PC-9 (cell line): ENCODE measurements around the gene SLC25A20. TPM values are rescaled to one million over a fixed set of nuclear protein-coding genes. Genes with fewer than 3 reads are reported as not detected.
A peak's percentile ranks its signal among the peaks of the same experiment; 100 is the strongest.

Experiments used
- BruUV-seq: library from RNA; stranded (reverse); fragments of 400-500 nt; replicated peaks from 2 replicates; lab custom pipeline; 2021; lab: Mats Ljungman, UMichigan
- CTCF ChIA-PET: fragments of 300-600 bp; sonication (Branson Sonifier 250); formaldehyde crosslinking; loops from one replicate; lab custom pipeline; 2022; ENCODE audit warnings: antibody characterized with exemption; lab: Charles Lee
- POLR2A ChIA-PET: fragments of 300-600 bp; sonication (Branson Sonifier 250); formaldehyde crosslinking; loops from one replicate; lab custom pipeline; 2022; ENCODE audit warnings: antibody characterized with exemption; ENCODE audit not compliant: unreplicated experiment; lab: Charles Lee
- DNase-seq, 2 experiments: peaks; one replicate each; pipeline versions ENCODE4 v3.0.0 to v3.0.0-alpha.2; 2015 to 2022; ENCODE audit warnings: mixed read lengths in 1 of 2
- H2AFZ ChIP-seq: fragments of 200-600 bp; sonication (generic); 2 replicates; pipeline ENCODE4 v1.8.1; 2017; ENCODE audit warnings: antibody characterized with exemption
- H3F3A ChIP-seq: fragments of 200-600 bp; sonication (generic); 2 replicates; pipeline ENCODE4 v1.8.1; 2017; ENCODE audit warnings: antibody characterized with exemption, mild to moderate bottlenecking, low read depth; ENCODE audit not compliant: insufficient read depth
- H3K27ac ChIP-seq: fragments of 200-600 bp; sonication (generic); 2 replicates; pipeline ENCODE4 v1.6.1; 2016; ENCODE audit warnings: mixed run types
- H3K27me3 ChIP-seq: fragments of 200-600 bp; sonication (generic); 2 replicates; pipeline ENCODE4 v1.6.1; 2016; ENCODE audit warnings: low read depth, mixed run types; ENCODE audit not compliant: insufficient read depth
- H3K36me3 ChIP-seq: fragments of 200-600 bp; sonication (generic); 2 replicates; pipeline ENCODE4 v1.6.1; 2016; ENCODE audit warnings: low read depth, mixed run types
- H3K4me1 ChIP-seq: fragments of 200-600 bp; sonication (generic); replicated peaks from 2 replicates; pipeline ENCODE4 v1.6.1; 2016; ENCODE audit warnings: mixed run types; ENCODE audit not compliant: insufficient read depth
- H3K4me2 ChIP-seq: fragments of 200-600 bp; sonication (generic); 2 replicates; pipeline ENCODE4 v1.6.1; 2017; ENCODE audit warnings: mixed run types
- H3K4me3 ChIP-seq: fragments of 200-600 bp; sonication (generic); 2 replicates; pipeline ENCODE4 v1.6.1; 2016; ENCODE audit warnings: mixed run types
- H3K79me2 ChIP-seq: fragments of 200-600 bp; sonication (generic); 2 replicates; pipeline ENCODE4 v1.6.1; 2017; ENCODE audit warnings: low read depth, mixed run types
- H3K9me2 ChIP-seq: fragments of 200-600 bp; sonication (generic); 2 replicates; pipeline ENCODE4 v1.8.1; 2017; ENCODE audit warnings: mild to moderate bottlenecking; ENCODE audit not compliant: insufficient read depth
- H3K9me3 ChIP-seq: fragments of 200-600 bp; sonication (generic); 2 replicates; pipeline ENCODE4 v1.8.1; 2016; ENCODE audit warnings: low read depth; ENCODE audit not compliant: insufficient read depth
- H4K20me1 ChIP-seq: fragments of 200-600 bp; sonication (generic); 2 replicates; pipeline ENCODE4 v1.8.1; 2017; ENCODE audit not compliant: insufficient read depth
- CTCF ChIP-seq: fragments of 200-600 bp; sonication (generic); conservative IDR thresholded peaks from 2 replicates; pipeline ENCODE4 v1.6.1; 2017; ENCODE audit warnings: mixed run types, antibody characterized with exemption, mild to moderate bottlenecking, moderate library complexity
- EZH2 ChIP-seq: fragments of 200-600 bp; sonication (generic); IDR thresholded peaks from 2 replicates; pipeline ENCODE4 v1.8.0; 2017; ENCODE audit warnings: antibody characterized with exemption, low read depth
- intact Hi-C: fragments of 100-400 bp; cut with micrococcal nuclease; formaldehyde crosslinking; loops from one replicate; pipeline ENCODE4 v1.10.0; 2022; ENCODE audit not compliant: unreplicated experiment
- total RNA-seq: library from RNA; stranded (reverse); gene quantifications from 2 replicates; pipeline ENCODE4 v1.2.3, GENCODE V29; 2021

Gene SLC25A20
- total RNA-seq, 1 experiment from 2014 or later = 4.9 TPM

GRCh38 chr3:48935530-48935929 is 36.8 kb upstream of the SLC25A20 start:
- H3K4me2 ChIP-seq = no peak overlapping the region
- no peak for TF ChIP-seq CTCF
- no peak for TF ChIP-seq EZH2
- BruUV-seq = no TSS peak
- no peaks in the 10 kb centered on the region for H3K9me3 ChIP-seq
- ChIA-PET CTCF (interaction anchor here (0.7 kb wide), 1 partner anchor 38 kb away, joined by 4 read pairs; no protein-coding TSS in a partner anchor), POLR2A (no interaction called here)
- peaks cover 11% of the 10 kb centered on the region; the same call in 1 of the 2 replicates for H3K36me3 ChIP-seq
- intact Hi-C loops = no loop called here
- H4K20me1 ChIP-seq = peaks cover 28% of the 10 kb centered on the region
- no peaks in the 10 kb centered on the region for H3K27me3 ChIP-seq
- H2AFZ ChIP-seq = no peak overlapping the region
- H3K9me2 ChIP-seq = no peaks in the 10 kb centered on the region
- H3K79me2 ChIP-seq = peaks cover 62% of the 10 kb centered on the region
- no peaks in the 10 kb centered on the region for H3K4me1 ChIP-seq
- H3K27ac ChIP-seq = no peak overlapping the region
- no peak overlapping the region for H3K4me3 ChIP-seq
- no peak for DNase-seq
- H3F3A ChIP-seq = peaks cover 3% of the 10 kb centered on the region; the same call in 1 of the 2 replicates

- Histone ChIP-seq H3K27me3 (no peaks in the 10 kb centered on the region), H3K9me3 (no peaks in the 10 kb centered on the region), H3K36me3 (peaks cover 17% of the 10 kb centered on the region; the same call in 1 of the 2 replicates), H3K4me1 (no peaks in the 10 kb centered on the region), H3K4me3 (no peak overlapping the region), H4K20me1 (peaks cover 34% of the 10 kb centered on the region), H3K27ac (no peak overlapping the region), H2AFZ (no peak overlapping the region), H3F3A (peaks cover 3% of the 10 kb centered on the region; the same call in 1 of the 2 replicates), H3K9me2 (no peaks in the 10 kb centered on the region), H3K79me2 (peaks cover 72% of the 10 kb centered on the region), H3K4me2 (no peak overlapping the region)
- no peak for DNase-seq
- TF ChIP-seq EZH2 = no peak
- intact Hi-C loops = no loop called here
- CTCF ChIA-PET = no interaction called here
- no TSS peak for BruUV-seq
- POLR2A ChIA-PET = interaction anchor here (0.7 kb wide), 1 partner anchor 406 kb away, joined by 5 read pairs; no protein-coding TSS in a partner anchor
These were observed 35.8 kb upstream of the SLC25A20 start for GRCh38 chr3:48934333-48934991.

GRCh38 chr3:48931944-48932580 is 33.4 kb upstream of the SLC25A20 start:
- no peak overlapping the region for H2AFZ ChIP-seq
- H3K4me1 ChIP-seq = 0 out of 2 replicates have a peak, but pooled peaks cover 2% of the 10 kb centered on the region
- no peak overlapping the region for H3K4me2 ChIP-seq
- 0 out of 2 replicates have a peak overlapping the region, but pooled peaks have one; percentile 16 for H3K27ac ChIP-seq
- peaks cover 53% of the 10 kb centered on the region for H4K20me1 ChIP-seq
- no peaks in the 10 kb centered on the region for H3K9me2 ChIP-seq
- no TSS peak for BruUV-seq
- H3K4me3 ChIP-seq = no peak overlapping the region
- peaks cover 10% of the 10 kb centered on the region; the same call in 1 of the 2 replicates for H3F3A ChIP-seq
- CTCF ChIA-PET = no interaction called here
- intact Hi-C loops = no loop called here
- TF ChIP-seq EZH2 (no peak), CTCF (no peak)
- H3K36me3 ChIP-seq = peaks cover 32% of the 10 kb centered on the region; the same call in 1 of the 2 replicates
- no peak for DNase-seq
- H3K9me3 ChIP-seq = no peaks in the 10 kb centered on the region
- no peaks in the 10 kb centered on the region for H3K27me3 ChIP-seq
- peaks cover 85% of the 10 kb centered on the region for H3K79me2 ChIP-seq
- POLR2A ChIA-PET = interaction anchor here (0.6 kb wide), 1 partner anchor 13 kb away, joined by 3 read pairs; the partner anchor contains the start of gene ARIH2
